IMR-90 (cell line): ENCODE data around the gene TMC1. TPM values are rescaled to one million over a fixed set of nuclear protein-coding genes. Genes with fewer than 3 reads are reported as not detected.

Experiments
- ATAC-seq: fragments of 200-7000 bp; cut with Tn5 transposase; 2 replicates; pipeline ENCODE4 v1.9.1; 2020; ENCODE audit warnings: low read depth, mild to moderate bottlenecking, moderate library complexity
- BruUV-seq: library from RNA; stranded (reverse); fragments of 400-500 nt; replicated peaks from 2 replicates; lab custom pipeline; 2021; lab: Mats Ljungman, UMichigan
- CTCF ChIA-PET: fragments of 300-600 bp; formaldehyde crosslinking; extraction: SDS; loops from one replicate; lab custom pipeline; 2021; ENCODE audit warnings: antibody characterized with exemption; lab: Yijun Ruan, JAX
- POLR2A ChIA-PET: fragments of 300-600 bp; sonication (Branson Sonifier 250); formaldehyde crosslinking; loops from one replicate; lab custom pipeline; 2022; ENCODE audit warnings: antibody characterized with exemption; ENCODE audit not compliant: unreplicated experiment; lab: Charles Lee
- DNase-seq: peaks from one replicate; pipeline ENCODE4 v3.0.0; 2013
- H2AFZ ChIP-seq: replicated peaks from 2 replicates; pipeline ENCODE3; 2013; ENCODE audit warnings: low read length, mild to moderate bottlenecking; ENCODE audit not compliant: poor library complexity
- H2AK5ac ChIP-seq: 2 replicates; pipeline ENCODE4 v1.6.1; 2013; ENCODE audit warnings: low read depth, low read length, inconsistent platforms
- H2AK9ac ChIP-seq: replicated peaks from 2 replicates; pipeline ENCODE3; 2013; ENCODE audit warnings: mild to moderate bottlenecking, low read depth, low read length, moderate library complexity; ENCODE audit not compliant: poor library complexity
- H2BK120ac ChIP-seq: 2 replicates; pipeline ENCODE4 v1.6.1; 2013; ENCODE audit warnings: low read depth, low read length, inconsistent platforms
- H2BK15ac ChIP-seq: 3 replicates; pipeline ENCODE4 v1.6.1; 2013; ENCODE audit warnings: low read depth, low read length, inconsistent platforms
- H2BK20ac ChIP-seq: 2 replicates; pipeline ENCODE4 v1.6.1; 2013; ENCODE audit warnings: low read depth, mild to moderate bottlenecking, inconsistent platforms, low read length, moderate library complexity
- H2BK5ac ChIP-seq: 2 replicates; pipeline ENCODE4 v1.6.1; 2013; ENCODE audit warnings: mild to moderate bottlenecking, low read depth, low read length, inconsistent platforms; ENCODE audit not compliant: poor library complexity, severe bottlenecking
- H3K14ac ChIP-seq: replicated peaks from 2 replicates; pipeline ENCODE4 v1.6.1; 2013; ENCODE audit warnings: low read depth, low read length, inconsistent platforms
- H3K18ac ChIP-seq: 2 replicates; pipeline ENCODE4 v1.6.1; 2013; ENCODE audit warnings: low read depth, low read length, control low read depth
- H3K23ac ChIP-seq: 2 replicates; pipeline ENCODE4 v1.6.1; 2013; ENCODE audit warnings: low read depth, low read length, inconsistent platforms
- H3K27ac ChIP-seq: 2 replicates; pipeline ENCODE4 v1.5.1; 2013; ENCODE audit warnings: mild to moderate bottlenecking, control low read depth, low read length; ENCODE audit not compliant: insufficient read depth
- H3K27me3 ChIP-seq: 2 replicates; pipeline ENCODE4 v1.6.1; 2013; ENCODE audit warnings: low read length; ENCODE audit not compliant: control insufficient read depth, insufficient read depth
- H3K36me3 ChIP-seq: 2 replicates; pipeline ENCODE4 v1.6.1; 2013; ENCODE audit warnings: low read length, mixed read lengths; ENCODE audit not compliant: control insufficient read depth, insufficient read depth
- H3K4ac ChIP-seq: 2 replicates; pipeline ENCODE4 v1.6.1; 2013; ENCODE audit warnings: low read depth, low read length, inconsistent platforms
- H3K4me1 ChIP-seq: 2 replicates; pipeline ENCODE4 v1.6.1; 2013; ENCODE audit warnings: low read length, mixed read lengths; ENCODE audit not compliant: control insufficient read depth, insufficient read depth
- H3K4me2 ChIP-seq: 2 replicates; pipeline ENCODE4 v1.6.1; 2013; ENCODE audit warnings: low read depth, mild to moderate bottlenecking, control low read depth, low read length, moderate library complexity
- H3K4me3 ChIP-seq: 2 replicates; pipeline ENCODE4 v1.5.1; 2013; ENCODE audit warnings: low read depth, mild to moderate bottlenecking, control low read depth, low read length, moderate library complexity; ENCODE audit not compliant: insufficient read depth
- H3K56ac ChIP-seq: 2 replicates; pipeline ENCODE4 v1.6.1; 2013; ENCODE audit warnings: low read length, inconsistent platforms; ENCODE audit not compliant: insufficient read depth; ENCODE audit errors: extremely low read depth
- H3K79me1 ChIP-seq, 2 experiments: 2 replicates each; pipeline ENCODE4 v1.6.1; 2013; ENCODE audit warnings: low read length in 2 of 2, inconsistent platforms in 1 of 2, low read depth in 1 of 2
- H3K9ac ChIP-seq: 2 replicates; pipeline ENCODE4 v1.6.1; 2013; ENCODE audit warnings: low read depth, low read length, control low read depth
- H3K9me1 ChIP-seq: 2 replicates; pipeline ENCODE4 v1.6.1; 2013; ENCODE audit warnings: low read length, inconsistent platforms; ENCODE audit not compliant: insufficient read depth
- H3K9me3 ChIP-seq: 2 replicates; pipeline ENCODE4 v1.6.1; 2013; ENCODE audit warnings: low read length; ENCODE audit not compliant: control insufficient read depth, insufficient read depth
- H4K20me1 ChIP-seq: 2 replicates; pipeline ENCODE4 v1.6.1; 2013; ENCODE audit warnings: low read length, inconsistent platforms; ENCODE audit not compliant: insufficient read depth
- H4K5ac ChIP-seq: 2 replicates; pipeline ENCODE4 v1.6.1; 2013; ENCODE audit warnings: mild to moderate bottlenecking, low read depth, low read length, control low read depth
- H4K8ac ChIP-seq, 2 experiments: 2 replicates each; pipeline ENCODE4 v1.6.1; 2013; ENCODE audit warnings: low read depth in 2 of 2, low read length in 2 of 2, control low read depth in 1 of 2, inconsistent platforms in 1 of 2
- H4K91ac ChIP-seq: 2 replicates; pipeline ENCODE4 v1.6.1; 2013; ENCODE audit warnings: low read depth, low read length, inconsistent platforms; ENCODE audit not compliant: insufficient read depth
- BHLHE40 ChIP-seq: fragments of 150-350 bp; IDR thresholded peaks from 2 replicates; pipeline ENCODE4 v1.6.1; 2016; ENCODE audit warnings: mild to moderate bottlenecking, low read depth, low read length
- CEBPB ChIP-seq: IDR thresholded peaks from 2 replicates; pipeline ENCODE4 v1.6.1; 2012; ENCODE audit warnings: low read depth, low read length, improper control_type of control experiment
- CHD1 ChIP-seq: IDR thresholded peaks from 2 replicates; pipeline ENCODE4 v1.6.1; 2012; ENCODE audit warnings: low read depth, low read length, improper control_type of control experiment
- FOS ChIP-seq: fragments of 150-350 bp; IDR thresholded peaks from 2 replicates; pipeline ENCODE4 v1.6.1; 2016; ENCODE audit warnings: low read depth, low read length
- MAFK ChIP-seq: IDR thresholded peaks from 2 replicates; pipeline ENCODE4 v1.6.1; 2012; ENCODE audit warnings: low read depth, low read length, improper control_type of control experiment
- MAZ ChIP-seq: IDR thresholded peaks from 2 replicates; pipeline ENCODE4 v1.6.1; 2012; ENCODE audit warnings: low read depth, mild to moderate bottlenecking, low read length, improper control_type of control experiment, moderate library complexity, borderline replicate concordance
- MXI1 ChIP-seq: IDR thresholded peaks from 2 replicates; pipeline ENCODE4 v1.6.1; 2012; ENCODE audit warnings: low read depth, mild to moderate bottlenecking, low read length, moderate library complexity, borderline replicate concordance
- NFE2L2 ChIP-seq: fragments of 150-350 bp; IDR thresholded peaks from 2 replicates; pipeline ENCODE4 v1.6.1; 2016; ENCODE audit warnings: low read depth, mild to moderate bottlenecking, low read length
- POLR2A ChIP-seq: IDR thresholded peaks from 2 replicates; pipeline ENCODE4 v1.6.1; 2012; ENCODE audit warnings: mild to moderate bottlenecking, low read depth, low read length
- RAD21 ChIP-seq: IDR thresholded peaks from 2 replicates; pipeline ENCODE4 v1.6.1; 2012; ENCODE audit warnings: low read length, improper control_type of control experiment
- RCOR1 ChIP-seq: IDR thresholded peaks from 2 replicates; pipeline ENCODE4 v1.6.1; 2012; ENCODE audit warnings: mild to moderate bottlenecking, low read length, improper control_type of control experiment; ENCODE audit not compliant: insufficient replicate concordance
- RFX5 ChIP-seq: IDR thresholded peaks from 2 replicates; pipeline ENCODE4 v1.8.0; 2012; ENCODE audit warnings: low read depth, mild to moderate bottlenecking, low read length, moderate library complexity
- SMC3 ChIP-seq: fragments of 150-350 bp; IDR thresholded peaks from 2 replicates; pipeline ENCODE4 v1.6.1; 2016; ENCODE audit warnings: low read depth, mild to moderate bottlenecking, antibody characterized with exemption, low read length, moderate library complexity
- WGBS, 2 experiments: methylation state at CpG; one replicate each; pipeline versions ENCODE4 v1.1.5 to v1.1.7; 2013; ENCODE audit warnings: missing lambda C conversion rate in 2 of 2; ENCODE audit not compliant: insufficient read length in 1 of 2; ENCODE audit errors: extremely low coverage in 2 of 2; 5-methylcytosine and 5-hydroxymethylcytosine counted together
- dilution Hi-C: fragments of 300-500 bp; cut with HindIII; formaldehyde crosslinking; loops from one replicate; pipeline ENCODE4 v1.14.3; 2018; ENCODE audit warnings: low sequenced_read_pairs; ENCODE audit not compliant: unreplicated experiment
- in situ Hi-C: fragments of 300-500 bp; cut with MboI; formaldehyde crosslinking; loops from 3 replicates; pipeline ENCODE4 v1.14.3; 2019; ENCODE audit warnings: low sequenced_read_pairs, inconsistent platforms, mixed read lengths
- intact Hi-C: fragments of 100-400 bp; cut with micrococcal nuclease; formaldehyde crosslinking; loops from 2 replicates; pipeline ENCODE4 v1.10.0; 2022
- polyA plus RNA-seq, 3 experiments: library from polyadenylated mRNA; depleted of rRNA; stranded (reverse); fragments of >200 nt; gene quantifications; 2 replicates each; pipeline ENCODE4 v1.2.3, GENCODE V29; 2012; ENCODE audit warnings: low replicate concordance in 1 of 3
- total RNA-seq: library from RNA; depleted of rRNA; stranded (reverse); fragments of >200 nt; gene quantifications from 2 replicates; pipeline ENCODE4 v1.2.3, GENCODE V29; 2012
- TF ChIP-seq, protein P1 (sequence below): fragments of 150-350 bp; IDR thresholded peaks from 2 replicates; pipeline ENCODE4 v1.6.1; 2017; ENCODE audit warnings: mild to moderate bottlenecking, antibody characterized with exemption, low read length, low read depth
- TF ChIP-seq, protein P2 (sequence below): fragments of 150-350 bp; IDR thresholded peaks from 2 replicates; pipeline ENCODE4 v1.6.1; 2016; ENCODE audit warnings: low read depth, mild to moderate bottlenecking, low read length, moderate library complexity, borderline replicate concordance
- TF ChIP-seq, protein P3 (sequence below): conservative IDR thresholded peaks from 2 replicates; pipeline ENCODE4 v1.5.1; 2012; ENCODE audit warnings: mild to moderate bottlenecking, low read depth, low read length, improper control_type of control experiment

Gene TMC1
- total and polyA plus RNA-seq, 2 of the 4 experiments (the other 2 are of a cell fraction): not detected

DNA sequence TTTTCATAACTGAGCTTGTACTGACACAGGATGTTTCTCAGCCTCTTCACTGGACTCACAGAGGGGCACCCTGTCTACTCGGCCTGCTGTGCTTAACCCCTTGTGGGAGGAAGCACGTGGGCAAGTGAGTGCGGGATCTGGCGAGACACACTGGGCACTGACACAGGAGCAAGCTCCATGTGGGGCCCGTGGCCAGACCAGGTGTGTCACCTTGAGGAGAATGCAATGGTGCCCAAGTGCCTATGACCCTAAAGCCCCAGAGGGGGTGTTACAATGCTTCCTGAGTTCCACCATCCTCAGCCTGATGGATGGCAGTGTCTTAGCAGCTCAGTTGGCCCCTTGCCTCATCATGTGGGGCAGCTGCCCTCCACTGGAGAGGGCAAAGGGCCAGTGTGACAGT is 302.6 kb downstream of the TMC1 start:
- Histone ChIP-seq H2BK5ac (no peak overlapping the region), H4K8ac (no peak overlapping the region), H4K91ac (no peak overlapping the region), H3K9me1 (no peaks in the 10 kb centered on the region), H3K9me3 (no peaks in the 10 kb centered on the region), H4K20me1 (no peaks in the 10 kb centered on the region), H2BK20ac (no peak overlapping the region), H2AFZ (no peak overlapping the region), H2BK120ac (no peak overlapping the region), H3K4ac (no peak overlapping the region), H3K27me3 (no peaks in the 10 kb centered on the region; the same call in 1 of the 2 replicates), H3K9ac (no peak overlapping the region), H4K5ac (no peak overlapping the region), H3K79me1 (no peaks in the 10 kb centered on the region), H3K56ac (no peak overlapping the region), H3K4me1 (no peaks in the 10 kb centered on the region), H2BK15ac (no peak overlapping the region), H3K18ac (no peak overlapping the region), H3K36me3 (no peaks in the 10 kb centered on the region), H3K23ac (no peak overlapping the region), H3K27ac (no peak overlapping the region), H2AK9ac (no peak overlapping the region), H3K14ac (no peak overlapping the region), H2AK5ac (no peak overlapping the region), H3K4me3 (no peak overlapping the region), H3K4me2 (no peak overlapping the region)
- ChIA-PET CTCF (no interaction called here), POLR2A (no interaction called here)
- DNase-seq (no peak), ATAC-seq (no peak)
- in situ Hi-C loops (loop anchor here (10.0 kb wide), 1 partner anchor 779 kb away; no protein-coding TSS in a partner anchor), intact Hi-C loops (loop anchor here (2.0 to 5.0 kb wide), 3 partner anchors 462 to 785 kb away; no protein-coding TSS in a partner anchor), dilution Hi-C loops (no loop called here)
- BruUV-seq: no TSS peak
- TF ChIP-seq, protein P1, sequence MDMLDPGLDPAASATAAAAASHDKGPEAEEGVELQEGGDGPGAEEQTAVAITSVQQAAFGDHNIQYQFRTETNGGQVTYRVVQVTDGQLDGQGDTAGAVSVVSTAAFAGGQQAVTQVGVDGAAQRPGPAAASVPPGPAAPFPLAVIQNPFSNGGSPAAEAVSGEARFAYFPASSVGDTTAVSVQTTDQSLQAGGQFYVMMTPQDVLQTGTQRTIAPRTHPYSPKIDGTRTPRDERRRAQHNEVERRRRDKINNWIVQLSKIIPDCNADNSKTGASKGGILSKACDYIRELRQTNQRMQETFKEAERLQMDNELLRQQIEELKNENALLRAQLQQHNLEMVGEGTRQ: no peak
- no peak for TF ChIP-seq MXI1
- no peak for TF ChIP-seq CHD1
- TF ChIP-seq, protein P2, sequence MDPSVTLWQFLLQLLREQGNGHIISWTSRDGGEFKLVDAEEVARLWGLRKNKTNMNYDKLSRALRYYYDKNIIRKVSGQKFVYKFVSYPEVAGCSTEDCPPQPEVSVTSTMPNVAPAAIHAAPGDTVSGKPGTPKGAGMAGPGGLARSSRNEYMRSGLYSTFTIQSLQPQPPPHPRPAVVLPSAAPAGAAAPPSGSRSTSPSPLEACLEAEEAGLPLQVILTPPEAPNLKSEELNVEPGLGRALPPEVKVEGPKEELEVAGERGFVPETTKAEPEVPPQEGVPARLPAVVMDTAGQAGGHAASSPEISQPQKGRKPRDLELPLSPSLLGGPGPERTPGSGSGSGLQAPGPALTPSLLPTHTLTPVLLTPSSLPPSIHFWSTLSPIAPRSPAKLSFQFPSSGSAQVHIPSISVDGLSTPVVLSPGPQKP: no peak
- no peak for TF ChIP-seq FOS
- TF ChIP-seq RCOR1: no peak
- no peak for TF ChIP-seq RAD21
- TF ChIP-seq BHLHE40: no peak
- TF ChIP-seq NFE2L2: no peak
- TF ChIP-seq SMC3: no peak
- no peak for TF ChIP-seq POLR2A
- TF ChIP-seq, protein P3, sequence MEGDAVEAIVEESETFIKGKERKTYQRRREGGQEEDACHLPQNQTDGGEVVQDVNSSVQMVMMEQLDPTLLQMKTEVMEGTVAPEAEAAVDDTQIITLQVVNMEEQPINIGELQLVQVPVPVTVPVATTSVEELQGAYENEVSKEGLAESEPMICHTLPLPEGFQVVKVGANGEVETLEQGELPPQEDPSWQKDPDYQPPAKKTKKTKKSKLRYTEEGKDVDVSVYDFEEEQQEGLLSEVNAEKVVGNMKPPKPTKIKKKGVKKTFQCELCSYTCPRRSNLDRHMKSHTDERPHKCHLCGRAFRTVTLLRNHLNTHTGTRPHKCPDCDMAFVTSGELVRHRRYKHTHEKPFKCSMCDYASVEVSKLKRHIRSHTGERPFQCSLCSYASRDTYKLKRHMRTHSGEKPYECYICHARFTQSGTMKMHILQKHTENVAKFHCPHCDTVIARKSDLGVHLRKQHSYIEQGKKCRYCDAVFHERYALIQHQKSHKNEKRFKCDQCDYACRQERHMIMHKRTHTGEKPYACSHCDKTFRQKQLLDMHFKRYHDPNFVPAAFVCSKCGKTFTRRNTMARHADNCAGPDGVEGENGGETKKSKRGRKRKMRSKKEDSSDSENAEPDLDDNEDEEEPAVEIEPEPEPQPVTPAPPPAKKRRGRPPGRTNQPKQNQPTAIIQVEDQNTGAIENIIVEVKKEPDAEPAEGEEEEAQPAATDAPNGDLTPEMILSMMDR: no peak
- no peak for TF ChIP-seq RFX5
- no peak for TF ChIP-seq CEBPB
- TF ChIP-seq MAZ: no peak
- TF ChIP-seq MAFK: no peak
- WGBS, 2 experiments: 43% methylated on average over 4 of the region's 5 CpGs; no CpG with 5 or more reads in 1 of the 2 experiments
